Adipocyte (in vitro differentiated cells): Measurements from ENCODE around the gene COL6A1.
A peak's percentile ranks its signal among the peaks of the same experiment; 100 is the strongest.

Experiments
- DNase-seq: peaks from one replicate; pipeline ENCODE4 v3.0.0-alpha.2; 2015; ENCODE audit warnings: low read depth
- H3K27me3 ChIP-seq: replicated peaks from 2 replicates; pipeline ENCODE4 v1.7.0; 2013; ENCODE audit warnings: mild to moderate bottlenecking, low read length, moderate library complexity; ENCODE audit not compliant: control insufficient read depth, insufficient read depth
- H3K36me3 ChIP-seq: 2 replicates; pipeline ENCODE4 v1.7.0; 2013; ENCODE audit warnings: low read length, mild to moderate bottlenecking, moderate library complexity; ENCODE audit not compliant: control insufficient read depth, insufficient read depth, severe bottlenecking
- H3K4me1 ChIP-seq: 2 replicates; pipeline ENCODE4 v1.7.0; 2013; ENCODE audit warnings: mild to moderate bottlenecking, low read length, moderate library complexity; ENCODE audit not compliant: control insufficient read depth, insufficient read depth
- H3K4me3 ChIP-seq: 2 replicates; pipeline ENCODE4 v1.7.0; 2013; ENCODE audit warnings: mild to moderate bottlenecking, low read length, moderate library complexity
- H3K9ac ChIP-seq: 2 replicates; pipeline ENCODE4 v1.7.0; 2013; ENCODE audit warnings: mild to moderate bottlenecking, low read length, moderate library complexity
- H3K9me3 ChIP-seq: 2 replicates; pipeline ENCODE4 v1.7.0; 2013; ENCODE audit warnings: mild to moderate bottlenecking, low read length, moderate library complexity; ENCODE audit not compliant: control insufficient read depth

Gene COL6A1

GRCh38 chr21:46054031-46054430, 72.5 kb downstream of the COL6A1 start:
- H3K4me1 ChIP-seq, result peaks cover 54% of the 10 kb centered on the region
- no peak overlapping the region for H3K4me3 ChIP-seq
- no peaks in the 10 kb centered on the region for H3K27me3 ChIP-seq

GRCh38 chr21:46054451-46054881, 72.9 kb downstream of the COL6A1 start:
- H3K9me3 ChIP-seq, result no peaks in the 10 kb centered on the region

More at GRCh38 chr21:46054031-46054430, 72.5 kb downstream of the COL6A1 start:
- Histone ChIP-seq H3K36me3 (no peaks in the 10 kb centered on the region), H3K9ac (peak overlapping the region; percentile 47), H3K9me3 (no peaks in the 10 kb centered on the region)
- DNase-seq, result no peak

More at GRCh38 chr21:46054451-46054881, 72.9 kb downstream of the COL6A1 start:
- peaks cover 53% of the 10 kb centered on the region for H3K4me1 ChIP-seq
- H3K27me3 ChIP-seq, result no peaks in the 10 kb centered on the region
- peak overlapping the region; percentile 47 for H3K9ac ChIP-seq
- H3K4me3 ChIP-seq, result no peak overlapping the region
- peak; percentile 40 for DNase-seq
- no peaks in the 10 kb centered on the region for H3K36me3 ChIP-seq
